Kidney epithelial cell (primary cell): ENCODE data around the gene JARID2. TPM values are rescaled to one million over a fixed set of nuclear protein-coding genes. Genes with fewer than 3 reads are reported as not detected.

Experiments
- DNase-seq: peaks from one replicate; pipeline ENCODE4 v3.0.0-alpha.2; 2010; ENCODE audit warnings: low read depth
- H3K27me3 ChIP-seq: 2 replicates; pipeline ENCODE4 v1.6.0; 2011; ENCODE audit warnings: low read length; ENCODE audit not compliant: control insufficient read depth, insufficient read depth
- H3K36me3 ChIP-seq: 2 replicates; pipeline ENCODE4 v1.5.1; 2011; ENCODE audit warnings: low read length; ENCODE audit not compliant: control insufficient read depth, insufficient read depth
- H3K4me3 ChIP-seq: 2 replicates; pipeline ENCODE4 v1.5.1; 2011; ENCODE audit warnings: low read depth, mild to moderate bottlenecking, control low read depth, low read length
- CTCF ChIP-seq: IDR thresholded peaks from 2 replicates; pipeline ENCODE4 v1.5.1; 2011; ENCODE audit warnings: mild to moderate bottlenecking, moderate library complexity, low read length, control low read depth, inconsistent platforms; ENCODE audit not compliant: insufficient read depth, poor library complexity, severe bottlenecking
- total RNA-seq: library from RNA; depleted of rRNA; stranded (reverse); fragments of >200 nt; gene quantifications from 2 replicates; pipeline ENCODE4 v1.2.3, GENCODE V29; 2015

Gene JARID2
- total RNA-seq, 1 donor from 2014 or later, result 15.2 TPM

- Histone ChIP-seq H3K36me3 (no peaks in the 10 kb centered on the region), H3K4me3 (peak overlapping the region; percentile 19), H3K27me3 (no peaks in the 10 kb centered on the region)
- no peak for TF ChIP-seq CTCF
- DNase-seq, result peak; percentile 28
These were observed 154.0 kb downstream of the JARID2 start for GRCh38 chr6:15399641-15400470.

- H3K4me3 ChIP-seq, result peak overlapping the region; percentile 19
- TF ChIP-seq CTCF, result no peak
- no peak for DNase-seq
- no peaks in the 10 kb centered on the region for H3K36me3 ChIP-seq
- H3K27me3 ChIP-seq, result no peaks in the 10 kb centered on the region
These were observed 154.7 kb downstream of the JARID2 start for GRCh38 chr6:15400572-15401004.

GRCh38 chr6:15401120-15401519 lies 155.3 kb downstream of the JARID2 start:
- no peaks in the 10 kb centered on the region for H3K36me3 ChIP-seq
- no peak overlapping the region for H3K4me3 ChIP-seq
- no peak for TF ChIP-seq CTCF
- DNase-seq, result no peak
- H3K27me3 ChIP-seq, result no peaks in the 10 kb centered on the region

GRCh38 chr6:15401769-15402250 lies 155.9 kb downstream of the JARID2 start:
- no peak for DNase-seq
- Histone ChIP-seq H3K36me3 (no peaks in the 10 kb centered on the region), H3K4me3 (no peak overlapping the region), H3K27me3 (no peaks in the 10 kb centered on the region)
- no peak for TF ChIP-seq CTCF

- DNase-seq, result no peak
- no peaks in the 10 kb centered on the region for H3K36me3 ChIP-seq
- no peak overlapping the region for H3K4me3 ChIP-seq
- no peaks in the 10 kb centered on the region for H3K27me3 ChIP-seq
- TF ChIP-seq CTCF, result no peak
These were observed 156.7 kb downstream of the JARID2 start for GRCh38 chr6:15402406-15403045.
